GM19324 (cell line): Measurements from ENCODE around the gene CABP1.
"Not testable (repeated sequence)": the region's sequence is repeated elsewhere in the genome, so short reads cannot be mapped to it uniquely, and the experiment has no call there.

Source experiments
- ATAC-seq: cut with Tn5 transposase; IDR thresholded peaks from one replicate; pipeline ENCODE4 v1.9.1; 2021; ENCODE audit warnings: mild to moderate bottlenecking, moderate library complexity; ENCODE audit not compliant: unreplicated experiment, low FRiP score

Gene CABP1

GRCh38 chr12:120639771-120640721 lies at the start of gene CABP1:
TSS of gene CABP1 (plus strand) at chr12:120640626. CDS start at chr12:120640686, 60 bp downstream.
- no peak for ATAC-seq

GRCh38 chr12:120590741-120591407 lies 49.6 kb upstream of the CABP1 start:
- no peak for ATAC-seq

GRCh38 chr12:120592121-120593049 lies 48.0 kb upstream of the CABP1 start:
- no peak for ATAC-seq

- no peak for ATAC-seq
Measured at GRCh38 chr12:120596901-120597300, 43.5 kb upstream of the CABP1 start.

GRCh38 chr12:120597861-120598260 lies 42.6 kb upstream of the CABP1 start:
- no peak for ATAC-seq

- no peak for ATAC-seq
Measured at GRCh38 chr12:120598674-120599463, 41.6 kb upstream of the CABP1 start.

- no peak for ATAC-seq
Measured at GRCh38 chr12:120599672-120600552, 40.5 kb upstream of the CABP1 start.

- ATAC-seq: not testable (repeated sequence)
Measured at GRCh38 chr12:120602416-120602815, 38.0 kb upstream of the CABP1 start.

- ATAC-seq: no peak
Measured at GRCh38 chr12:120610560-120610959, 29.9 kb upstream of the CABP1 start.

GRCh38 chr12:120611534-120611933 lies 28.9 kb upstream of the CABP1 start:
- ATAC-seq: not testable (repeated sequence)

GRCh38 chr12:120614848-120615247 lies 25.6 kb upstream of the CABP1 start:
- no peak for ATAC-seq

GRCh38 chr12:120617193-120617592 lies 23.2 kb upstream of the CABP1 start:
- ATAC-seq: not testable (repeated sequence)

GRCh38 chr12:120617767-120618166 lies 22.7 kb upstream of the CABP1 start:
- not testable (repeated sequence) for ATAC-seq

GRCh38 chr12:120618954-120619615 lies 21.3 kb upstream of the CABP1 start:
- ATAC-seq: no peak

- ATAC-seq: no peak
Measured at GRCh38 chr12:120620624-120621023, 19.8 kb upstream of the CABP1 start.

- ATAC-seq: no peak
Measured at GRCh38 chr12:120625557-120626419, 14.6 kb upstream of the CABP1 start.

GRCh38 chr12:120628919-120629318 lies 11.5 kb upstream of the CABP1 start:
- no peak for ATAC-seq
